Prostate gland (tissue), 2 donors: ENCODE data around the gene PLEKHM3.

Experiments
- POLR2A ChIP-seq: fragments of 450-650 bp; IDR thresholded peaks from one replicate; pipeline ENCODE4 v1.6.1; 2016; ENCODE audit warnings: antibody characterized with exemption, mild to moderate bottlenecking
- POLR2AphosphoS5 ChIP-seq: sonication (generic); formaldehyde crosslinking; IDR thresholded peaks from one replicate; pipeline ENCODE4 v1.6.1; 2017; ENCODE audit warnings: antibody characterized with exemption
- TF ChIP-seq, protein P1 (sequence below), 4 experiments: fragments of 200-600 bp in 2 of 4; fragments of 450-650 bp in 2 of 4; sonication (generic) in 2 of 4; IDR thresholded peaks; 1 replicate in 3 of 4; 2 replicates in 1 of 4; pipeline ENCODE4 v1.5.1; 2016 to 2019; ENCODE audit warnings: antibody characterized with exemption in 4 of 4, mild to moderate bottlenecking in 2 of 4, moderate library complexity in 2 of 4

DNA sequence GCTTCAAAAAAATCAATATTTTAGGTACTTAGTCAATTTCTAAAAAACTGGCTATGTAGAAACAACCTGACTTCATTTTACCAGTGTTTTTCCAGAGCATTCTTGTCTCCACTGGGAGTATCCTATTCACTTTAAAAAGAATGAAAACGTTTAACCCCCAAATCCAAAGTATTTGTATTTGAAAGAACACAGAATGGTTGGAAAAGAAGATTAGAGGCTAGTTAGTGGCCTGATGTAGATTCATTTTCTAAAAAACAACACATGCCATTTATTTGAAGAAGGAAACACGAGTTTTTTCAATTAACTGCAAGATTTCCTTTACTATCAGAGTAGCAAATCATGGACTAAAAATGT is 74.6 kb downstream of the PLEKHM3 start:
- TF ChIP-seq, protein P1, sequence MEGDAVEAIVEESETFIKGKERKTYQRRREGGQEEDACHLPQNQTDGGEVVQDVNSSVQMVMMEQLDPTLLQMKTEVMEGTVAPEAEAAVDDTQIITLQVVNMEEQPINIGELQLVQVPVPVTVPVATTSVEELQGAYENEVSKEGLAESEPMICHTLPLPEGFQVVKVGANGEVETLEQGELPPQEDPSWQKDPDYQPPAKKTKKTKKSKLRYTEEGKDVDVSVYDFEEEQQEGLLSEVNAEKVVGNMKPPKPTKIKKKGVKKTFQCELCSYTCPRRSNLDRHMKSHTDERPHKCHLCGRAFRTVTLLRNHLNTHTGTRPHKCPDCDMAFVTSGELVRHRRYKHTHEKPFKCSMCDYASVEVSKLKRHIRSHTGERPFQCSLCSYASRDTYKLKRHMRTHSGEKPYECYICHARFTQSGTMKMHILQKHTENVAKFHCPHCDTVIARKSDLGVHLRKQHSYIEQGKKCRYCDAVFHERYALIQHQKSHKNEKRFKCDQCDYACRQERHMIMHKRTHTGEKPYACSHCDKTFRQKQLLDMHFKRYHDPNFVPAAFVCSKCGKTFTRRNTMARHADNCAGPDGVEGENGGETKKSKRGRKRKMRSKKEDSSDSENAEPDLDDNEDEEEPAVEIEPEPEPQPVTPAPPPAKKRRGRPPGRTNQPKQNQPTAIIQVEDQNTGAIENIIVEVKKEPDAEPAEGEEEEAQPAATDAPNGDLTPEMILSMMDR (IDR thresholded peaks at IDR 0.05): no peak
- TF ChIP-seq POLR2A (no peak), POLR2AphosphoS5 (no peak)
